SK-N-SH (cell line): ENCODE results near the gene ASIC4. TPM values are rescaled to one million over a fixed set of nuclear protein-coding genes. Genes with fewer than 3 reads are reported as not detected.

Experiments
- CTCF ChIA-PET: fragments of 300-600, 350-600 bp; formaldehyde crosslinking; extraction: SDS; loops from one replicate; lab custom pipeline; 2021; lab: Yijun Ruan, JAX
- POLR2A ChIA-PET: fragments of 350-600 bp; sonication (Branson Sonifier 250); formaldehyde crosslinking; extraction: SDS; loops from one replicate; lab custom pipeline; 2020; ENCODE audit warnings: antibody characterized with exemption, inconsistent platforms; lab: Yijun Ruan, JAX
- DNase-seq: peaks from one replicate; pipeline ENCODE4 v3.0.0; 2012
- H2AFZ ChIP-seq: fragments of 200-600 bp; sonication (generic); 2 replicates; pipeline ENCODE4 v1.8.1; 2016; ENCODE audit warnings: antibody characterized with exemption, mild to moderate bottlenecking, low read depth
- H3F3A ChIP-seq: fragments of 200-600 bp; sonication (generic); replicated peaks from 2 replicates; pipeline ENCODE3; 2016; ENCODE audit warnings: antibody characterized with exemption, mild to moderate bottlenecking; ENCODE audit not compliant: insufficient read depth
- H3K27ac ChIP-seq, 2 experiments: fragments of 200-500 bp in 1 of 2; fragments of 200-600 bp in 1 of 2; sonication (Bioruptor generic) in 1 of 2; sonication (generic), shearing (Covaris generic) in 1 of 2; 2 replicates each; pipeline versions ENCODE4 v1.5.1 to v1.6.1; 2014 to 2016; ENCODE audit warnings: low read depth in 2 of 2, inconsistent platforms in 1 of 2, low read length in 1 of 2, mild to moderate bottlenecking in 1 of 2, mixed read lengths in 1 of 2
- H3K27me3 ChIP-seq: fragments of 200-600 bp; sonication (generic), shearing (Covaris generic); 2 replicates; pipeline ENCODE4 v1.6.1; 2016; ENCODE audit warnings: mixed run types; ENCODE audit not compliant: insufficient read depth
- H3K36me3 ChIP-seq, 2 experiments: fragments of 200-500 bp in 1 of 2; fragments of 200-600 bp in 1 of 2; sonication (Bioruptor generic) in 1 of 2; sonication (generic) in 1 of 2; replicated peaks in 1 of 2; 2 replicates each; pipeline versions ENCODE3 to v1.5.1; 2014 to 2016; ENCODE audit warnings: low read length in 1 of 2, mild to moderate bottlenecking in 1 of 2; ENCODE audit not compliant: insufficient read depth in 2 of 2, control insufficient read depth in 1 of 2
- H3K4me1 ChIP-seq, 2 experiments: fragments of 200-500 bp in 1 of 2; fragments of 200-600 bp in 1 of 2; sonication (Bioruptor generic) in 1 of 2; sonication (generic), shearing (Covaris generic) in 1 of 2; 2 replicates each; pipeline versions ENCODE4 v1.5.1 to v1.6.1; 2014 to 2016; ENCODE audit warnings: low read depth in 1 of 2, low read length in 1 of 2, mixed run types in 1 of 2; ENCODE audit not compliant: insufficient read depth in 2 of 2, control insufficient read depth in 1 of 2
- H3K4me2 ChIP-seq: fragments of 200-600 bp; sonication (generic), shearing (Covaris generic); 2 replicates; pipeline ENCODE4 v1.6.1; 2017; ENCODE audit warnings: mixed run types
- H3K4me3 ChIP-seq, 2 experiments: fragments of 200-500 bp in 1 of 2; fragments of 200-600 bp in 1 of 2; sonication (Bioruptor generic) in 1 of 2; sonication (generic), shearing (Covaris generic) in 1 of 2; 2 replicates each; pipeline versions ENCODE4 v1.5.1 to v1.8.1; 2014 to 2016; ENCODE audit warnings: low read depth in 2 of 2, inconsistent platforms in 1 of 2, low read length in 1 of 2, mild to moderate bottlenecking in 1 of 2, mixed read lengths in 1 of 2, moderate library complexity in 1 of 2
- H3K79me2 ChIP-seq: fragments of 200-600 bp; sonication (generic); 2 replicates; pipeline ENCODE4 v1.8.1; 2017; ENCODE audit warnings: mild to moderate bottlenecking; ENCODE audit not compliant: insufficient read depth
- H3K9ac ChIP-seq: fragments of 200-600 bp; sonication (generic); 2 replicates; pipeline ENCODE4 v1.6.1; 2017; ENCODE audit warnings: mixed run types
- H3K9me2 ChIP-seq: fragments of 200-600 bp; sonication (generic); 2 replicates; pipeline ENCODE4 v1.6.1; 2017; ENCODE audit warnings: mixed run types
- H3K9me3 ChIP-seq: fragments of 200-600 bp; sonication (generic); 2 replicates; pipeline ENCODE4 v1.6.1; 2017; ENCODE audit warnings: mixed run types, mild to moderate bottlenecking, moderate library complexity
- H4K20me1 ChIP-seq: fragments of 200-600 bp; sonication (generic); 2 replicates; pipeline ENCODE4 v1.6.1; 2017; ENCODE audit warnings: mild to moderate bottlenecking, mixed run types; ENCODE audit not compliant: insufficient read depth
- CTCF ChIP-seq: fragments of 200-600 bp; sonication (generic); IDR thresholded peaks from 2 replicates; pipeline ENCODE4 v1.6.1; 2017; ENCODE audit warnings: antibody characterized with exemption, mild to moderate bottlenecking, moderate library complexity
- ELF1 ChIP-seq: IDR thresholded peaks from 2 replicates; pipeline ENCODE4 v1.4.0; 2012
- FOXM1 ChIP-seq: IDR thresholded peaks from 2 replicates; pipeline ENCODE4 v1.4.0; 2012; ENCODE audit warnings: low read depth, mild to moderate bottlenecking
- MXI1 ChIP-seq: IDR thresholded peaks from 2 replicates; pipeline ENCODE4 v1.6.1; 2012; ENCODE audit warnings: mild to moderate bottlenecking, low read depth, low read length, improper control_type of control experiment
- NFIC ChIP-seq: IDR thresholded peaks from 2 replicates; pipeline ENCODE4 v1.4.0; 2012; ENCODE audit warnings: borderline replicate concordance
- NRF1 ChIP-seq: IDR thresholded peaks from 2 replicates; pipeline ENCODE4 v1.6.1; 2012; ENCODE audit warnings: low read depth, mild to moderate bottlenecking, low read length
- RAD21 ChIP-seq: IDR thresholded peaks from 2 replicates; pipeline ENCODE4 v1.6.1; 2012; ENCODE audit warnings: mild to moderate bottlenecking, low read length
- SIN3A ChIP-seq: IDR thresholded peaks from 2 replicates; pipeline ENCODE4 v1.6.1; 2012; ENCODE audit warnings: low read depth, mild to moderate bottlenecking, low read length, moderate library complexity, borderline replicate concordance
- SMC3 ChIP-seq: IDR thresholded peaks from 2 replicates; pipeline ENCODE4 v1.6.1; 2012; ENCODE audit warnings: low read depth, low read length, improper control_type of control experiment
- YY1 ChIP-seq: IDR thresholded peaks from 2 replicates; pipeline ENCODE4 v1.4.0; 2012; ENCODE audit warnings: low read depth, mild to moderate bottlenecking
- ZBTB33 ChIP-seq: IDR thresholded peaks from 2 replicates; pipeline ENCODE4 v1.4.0; 2012; ENCODE audit warnings: low read depth, borderline replicate concordance
- WGBS: methylation state at CpG from one replicate; pipeline ENCODE4 v1.1.6; 2017; ENCODE audit warnings: low lambda C conversion rate; 5-methylcytosine and 5-hydroxymethylcytosine counted together
- polyA plus RNA-seq, 3 experiments: library from polyadenylated mRNA; depleted of rRNA; stranded (reverse); fragments of >200 nt; gene quantifications; 2 replicates each; pipeline ENCODE4 v1.2.3, GENCODE V29; 2012
- TF ChIP-seq, protein P1 (sequence below): IDR thresholded peaks from 2 replicates; pipeline ENCODE4 v1.4.0; 2012; ENCODE audit warnings: low read depth

ASIC4 gene
- polyA plus RNA-seq, 1 of the 3 experiments (the other 2 are of a cell fraction), result 0.05 TPM

- Histone ChIP-seq H2AFZ (no peak overlapping the region), H3K9me2 (no peaks in the 10 kb centered on the region), H4K20me1 (peaks cover 20% of the 10 kb centered on the region), H3F3A (peaks cover 6% of the 10 kb centered on the region), H3K27ac (no peak overlapping the region; a peak in 1 of 4 replicates), H3K4me1 (peaks cover 7 to 30% of the 10 kb centered on the region in 2 experiments; a peak in 2 of 4 replicates), H3K27me3 (no peaks in the 10 kb centered on the region), H3K36me3 (peaks cover 9 to 30% of the 10 kb centered on the region in 2 experiments), H3K4me3 (peak overlapping the region; percentile 62 to 86; a peak in 3 of 4 replicates), H3K79me2 (peaks cover 13% of the 10 kb centered on the region), H3K9me3 (no peaks in the 10 kb centered on the region), H3K9ac (no peak overlapping the region), H3K4me2 (peak overlapping the region; percentile 97)
- POLR2A ChIA-PET, result interaction anchor here (0.6 to 0.8 kb wide), 4 partner anchors 16 to 297 kb away, joined by 3 to 5 read pairs (median 3); partner anchors contain the start of gene STK11IP
- WGBS, result 7% methylated on average over 27 of the region's 48 CpGs
- TF ChIP-seq, protein P1, sequence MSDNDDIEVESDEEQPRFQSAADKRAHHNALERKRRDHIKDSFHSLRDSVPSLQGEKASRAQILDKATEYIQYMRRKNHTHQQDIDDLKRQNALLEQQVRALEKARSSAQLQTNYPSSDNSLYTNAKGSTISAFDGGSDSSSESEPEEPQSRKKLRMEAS, result 0 out of 2 replicates have a peak, but pooled peaks have one; percentile 25
- no peak for TF ChIP-seq NFIC
- TF ChIP-seq SMC3, result peak; percentile 71
- peak; percentile 51; the same call in 1 of the 2 replicates for TF ChIP-seq ELF1
- peak; percentile 100 for TF ChIP-seq CTCF
- no peak for TF ChIP-seq NRF1
- no peak for TF ChIP-seq YY1
- peak; percentile 46; the same call in 1 of the 2 replicates for TF ChIP-seq MXI1
- peak; percentile 52 for TF ChIP-seq RAD21
- no peak for TF ChIP-seq SIN3A
- TF ChIP-seq ZBTB33, result no peak
- TF ChIP-seq FOXM1, result no peak
- CTCF ChIA-PET, result interaction anchor here (0.6 to 62.1 kb wide), 78 partner anchors 8 to 288 kb away, joined by 3 to 2824 read pairs (median 4); partner anchors contain the start of genes ASIC4, GMPPA, OBSL1 and STK11IP
- DNase-seq, result peak; percentile 87
Measured at GRCh38 chr2:219541611-219542180, 27.4 kb downstream of the ASIC4 start.
